ENCODE results near the gene PLK2. TPM values are rescaled to one million over a fixed set of nuclear protein-coding genes. Genes with fewer than 3 reads are reported as not detected.

Gene PLK2
- total and polyA plus RNA-seq, 9 of the 15 experiments (the other 6 are each of a cell fraction or from before 2014, with no cell fraction given), result 0.58 TPM; not detected in 8

- Histone ChIP-seq H3K4me1 (replicated peaks in 1 of 2; ENCODE audit: control insufficient read depth in 2 of 2, insufficient read depth in 2 of 2, low read length in 2 of 2) (no peaks in the 10 kb centered on the region), H3K36me3 (ENCODE audit: control insufficient read depth, insufficient read depth, low read length) (no peaks in the 10 kb centered on the region), H4K20me1 (replicated peaks; ENCODE audit: control insufficient read depth, insufficient read depth, low read length) (no peaks in the 10 kb centered on the region), H3K27ac (ENCODE audit: extremely low read depth, low read depth, low read length) (no peak overlapping the region), H3K9ac (ENCODE audit: insufficient read depth in 1 of 2, low read depth in 2 of 2, low read length in 2 of 2) (no peak overlapping the region), H3K27me3 (ENCODE audit: control insufficient read depth in 2 of 2, insufficient read depth in 2 of 2, low read length in 2 of 2) (no peaks in the 10 kb centered on the region), H2AFZ (ENCODE audit: low read depth, low read length) (no peak overlapping the region), H3K9me3 (replicated peaks; ENCODE audit: control insufficient read depth, insufficient read depth, low read depth, low read length) (no peaks in the 10 kb centered on the region), H3K9me1 (ENCODE audit: control insufficient read depth, insufficient read depth, low read length) (no peaks in the 10 kb centered on the region), H3K4me3 (no peak overlapping the region), H3K4me2 (ENCODE audit: insufficient read depth, low read length) (no peak overlapping the region), H3K79me2 (ENCODE audit: control insufficient read depth, insufficient read depth, low read length) (no peaks in the 10 kb centered on the region)
- FAIRE-seq (no peak), ATAC-seq (no peak), DNase-seq (ENCODE audit: extremely low read depth in 1 of 4, low spot score in 3 of 4) (no peak)
- POLR2A ChIA-PET, result no interaction called here
- TF ChIP-seq, protein P1, sequence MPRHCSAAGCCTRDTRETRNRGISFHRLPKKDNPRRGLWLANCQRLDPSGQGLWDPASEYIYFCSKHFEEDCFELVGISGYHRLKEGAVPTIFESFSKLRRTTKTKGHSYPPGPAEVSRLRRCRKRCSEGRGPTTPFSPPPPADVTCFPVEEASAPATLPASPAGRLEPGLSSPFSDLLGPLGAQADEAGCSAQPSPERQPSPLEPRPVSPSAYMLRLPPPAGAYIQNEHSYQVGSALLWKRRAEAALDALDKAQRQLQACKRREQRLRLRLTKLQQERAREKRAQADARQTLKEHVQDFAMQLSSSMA (CRISPR knock-in tag; IDR thresholded peaks at IDR 0.05), result no peak
- TF ChIP-seq ARHGAP35 (IDR thresholded peaks at IDR 0.05; ENCODE audit: partially characterized antibody), result no peak
- TF ChIP-seq EHMT2 (IDR thresholded peaks at IDR 0.05), result no peak
- no peak for TF ChIP-seq NFE2L1 (tag; IDR thresholded peaks at IDR 0.05; ENCODE audit: borderline replicate concordance, low read depth)
- no peak for TF ChIP-seq YBX1 (IDR thresholded peaks at IDR 0.05)
- no peak for TF ChIP-seq ZNF695 (CRISPR knock-in tag; IDR thresholded peaks at IDR 0.05)
- TF ChIP-seq ZHX1 (conservative IDR thresholded peaks at IDR 0.05; ENCODE audit: low read length), result no peak
- TF ChIP-seq, protein P2, sequence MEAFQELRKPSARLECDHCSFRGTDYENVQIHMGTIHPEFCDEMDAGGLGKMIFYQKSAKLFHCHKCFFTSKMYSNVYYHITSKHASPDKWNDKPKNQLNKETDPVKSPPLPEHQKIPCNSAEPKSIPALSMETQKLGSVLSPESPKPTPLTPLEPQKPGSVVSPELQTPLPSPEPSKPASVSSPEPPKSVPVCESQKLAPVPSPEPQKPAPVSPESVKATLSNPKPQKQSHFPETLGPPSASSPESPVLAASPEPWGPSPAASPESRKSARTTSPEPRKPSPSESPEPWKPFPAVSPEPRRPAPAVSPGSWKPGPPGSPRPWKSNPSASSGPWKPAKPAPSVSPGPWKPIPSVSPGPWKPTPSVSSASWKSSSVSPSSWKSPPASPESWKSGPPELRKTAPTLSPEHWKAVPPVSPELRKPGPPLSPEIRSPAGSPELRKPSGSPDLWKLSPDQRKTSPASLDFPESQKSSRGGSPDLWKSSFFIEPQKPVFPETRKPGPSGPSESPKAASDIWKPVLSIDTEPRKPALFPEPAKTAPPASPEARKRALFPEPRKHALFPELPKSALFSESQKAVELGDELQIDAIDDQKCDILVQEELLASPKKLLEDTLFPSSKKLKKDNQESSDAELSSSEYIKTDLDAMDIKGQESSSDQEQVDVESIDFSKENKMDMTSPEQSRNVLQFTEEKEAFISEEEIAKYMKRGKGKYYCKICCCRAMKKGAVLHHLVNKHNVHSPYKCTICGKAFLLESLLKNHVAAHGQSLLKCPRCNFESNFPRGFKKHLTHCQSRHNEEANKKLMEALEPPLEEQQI (IDR thresholded peaks at IDR 0.05), result no peak
- no TSS peak for BruUV-seq (replicated peaks)
- CTCF ChIA-PET (ENCODE audit: low intra/inter-chr PET ratio), result no interaction called here
- intact Hi-C loops (cut with micrococcal nuclease) (loop anchor here (5.0 kb wide), 1 partner anchor 354 kb away; no protein-coding TSS in a partner anchor), in situ Hi-C loops (cut with MboI) (no loop called here)
These were observed 38.0 kb upstream of the PLK2 start for GRCh38 chr5:58497921-58498320.
